Upper lobe of left lung (tissue), 4 donors: Measurements from ENCODE around the gene HCN3.

Experiments
- POLR2A ChIP-seq, 4 donors: fragments of 450-650 bp; IDR thresholded peaks; one replicate each; pipeline ENCODE4 v1.5.1; 2016 to 2017; ENCODE audit warnings: antibody characterized with exemption in 4 of 4, mild to moderate bottlenecking in 2 of 4
- TF ChIP-seq, protein P1 (sequence below), 6 experiments: fragments of 450-650 bp in 4 of 6; fragments of 200-600 bp in 2 of 6; sonication (generic) in 2 of 6; IDR thresholded peaks; one replicate each; pipeline ENCODE4 v1.5.1; 2016 to 2019; ENCODE audit warnings: antibody characterized with exemption in 6 of 6

DNA sequence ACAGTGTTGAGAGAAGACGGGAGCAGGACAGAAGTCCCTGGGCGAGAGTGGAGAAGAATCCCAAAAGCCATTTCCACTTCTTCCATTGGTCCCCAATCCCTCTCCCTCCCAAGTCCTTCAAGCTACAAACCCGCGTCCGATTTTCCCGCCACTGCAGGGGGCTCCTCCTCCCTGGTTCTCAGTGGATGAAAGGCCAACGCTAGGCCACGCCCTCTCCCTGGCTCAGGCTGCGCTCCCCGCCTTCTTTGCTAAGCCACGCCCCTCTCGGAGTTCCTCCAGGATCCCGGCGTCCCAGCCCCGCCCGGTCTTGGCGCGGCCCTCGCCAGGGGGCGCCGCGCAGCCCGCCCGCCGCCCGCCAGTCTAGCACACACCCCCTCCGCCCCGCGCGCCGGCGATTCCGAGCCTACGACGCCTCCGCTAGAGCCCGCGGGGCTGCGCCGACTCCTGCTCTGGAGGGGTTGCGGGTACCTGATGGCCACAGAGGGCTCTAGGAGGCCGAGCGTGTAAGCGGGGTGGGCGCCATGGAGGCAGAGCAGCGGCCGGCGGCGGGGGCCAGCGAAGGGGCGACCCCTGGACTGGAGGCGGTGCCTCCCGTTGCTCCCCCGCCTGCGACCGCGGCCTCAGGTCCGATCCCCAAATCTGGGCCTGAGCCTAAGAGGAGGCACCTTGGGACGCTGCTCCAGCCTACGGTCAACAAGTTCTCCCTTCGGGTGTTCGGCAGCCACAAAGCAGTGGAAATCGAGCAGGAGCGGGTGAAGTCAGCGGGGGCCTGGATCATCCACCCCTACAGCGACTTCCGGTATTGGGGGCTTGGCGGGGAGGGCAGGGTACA is at the start of gene HCN3:
- TF ChIP-seq, protein P1, sequence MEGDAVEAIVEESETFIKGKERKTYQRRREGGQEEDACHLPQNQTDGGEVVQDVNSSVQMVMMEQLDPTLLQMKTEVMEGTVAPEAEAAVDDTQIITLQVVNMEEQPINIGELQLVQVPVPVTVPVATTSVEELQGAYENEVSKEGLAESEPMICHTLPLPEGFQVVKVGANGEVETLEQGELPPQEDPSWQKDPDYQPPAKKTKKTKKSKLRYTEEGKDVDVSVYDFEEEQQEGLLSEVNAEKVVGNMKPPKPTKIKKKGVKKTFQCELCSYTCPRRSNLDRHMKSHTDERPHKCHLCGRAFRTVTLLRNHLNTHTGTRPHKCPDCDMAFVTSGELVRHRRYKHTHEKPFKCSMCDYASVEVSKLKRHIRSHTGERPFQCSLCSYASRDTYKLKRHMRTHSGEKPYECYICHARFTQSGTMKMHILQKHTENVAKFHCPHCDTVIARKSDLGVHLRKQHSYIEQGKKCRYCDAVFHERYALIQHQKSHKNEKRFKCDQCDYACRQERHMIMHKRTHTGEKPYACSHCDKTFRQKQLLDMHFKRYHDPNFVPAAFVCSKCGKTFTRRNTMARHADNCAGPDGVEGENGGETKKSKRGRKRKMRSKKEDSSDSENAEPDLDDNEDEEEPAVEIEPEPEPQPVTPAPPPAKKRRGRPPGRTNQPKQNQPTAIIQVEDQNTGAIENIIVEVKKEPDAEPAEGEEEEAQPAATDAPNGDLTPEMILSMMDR (IDR thresholded peaks at IDR 0.05) = peak; percentile 53 to 89 (median 80)
- TF ChIP-seq POLR2A (IDR thresholded peaks at IDR 0.05) = no peak
